ENCODE measurements around the gene IMP3.

Gene IMP3

DNA sequence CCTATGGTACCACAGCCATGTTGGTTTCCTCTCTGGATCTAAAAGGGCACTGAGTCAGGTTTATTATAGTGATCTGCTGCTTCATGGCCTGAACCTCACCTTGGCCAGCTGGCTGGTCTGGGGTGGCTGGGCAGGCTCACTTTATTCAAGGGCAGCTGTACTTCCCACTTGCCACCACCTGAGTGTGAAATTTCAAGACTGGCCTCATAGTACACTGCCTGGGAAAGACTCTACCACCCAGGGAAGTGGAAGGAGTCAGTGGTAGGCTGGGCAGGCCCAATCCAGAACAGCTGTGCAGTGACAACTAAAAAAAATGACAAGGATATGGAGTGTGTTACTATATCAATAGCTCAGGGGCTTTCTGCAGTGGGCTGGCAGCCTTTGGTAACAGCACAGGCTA is 23.3 kb downstream of the IMP3 start:
- no peak for DNase-seq

DNA sequence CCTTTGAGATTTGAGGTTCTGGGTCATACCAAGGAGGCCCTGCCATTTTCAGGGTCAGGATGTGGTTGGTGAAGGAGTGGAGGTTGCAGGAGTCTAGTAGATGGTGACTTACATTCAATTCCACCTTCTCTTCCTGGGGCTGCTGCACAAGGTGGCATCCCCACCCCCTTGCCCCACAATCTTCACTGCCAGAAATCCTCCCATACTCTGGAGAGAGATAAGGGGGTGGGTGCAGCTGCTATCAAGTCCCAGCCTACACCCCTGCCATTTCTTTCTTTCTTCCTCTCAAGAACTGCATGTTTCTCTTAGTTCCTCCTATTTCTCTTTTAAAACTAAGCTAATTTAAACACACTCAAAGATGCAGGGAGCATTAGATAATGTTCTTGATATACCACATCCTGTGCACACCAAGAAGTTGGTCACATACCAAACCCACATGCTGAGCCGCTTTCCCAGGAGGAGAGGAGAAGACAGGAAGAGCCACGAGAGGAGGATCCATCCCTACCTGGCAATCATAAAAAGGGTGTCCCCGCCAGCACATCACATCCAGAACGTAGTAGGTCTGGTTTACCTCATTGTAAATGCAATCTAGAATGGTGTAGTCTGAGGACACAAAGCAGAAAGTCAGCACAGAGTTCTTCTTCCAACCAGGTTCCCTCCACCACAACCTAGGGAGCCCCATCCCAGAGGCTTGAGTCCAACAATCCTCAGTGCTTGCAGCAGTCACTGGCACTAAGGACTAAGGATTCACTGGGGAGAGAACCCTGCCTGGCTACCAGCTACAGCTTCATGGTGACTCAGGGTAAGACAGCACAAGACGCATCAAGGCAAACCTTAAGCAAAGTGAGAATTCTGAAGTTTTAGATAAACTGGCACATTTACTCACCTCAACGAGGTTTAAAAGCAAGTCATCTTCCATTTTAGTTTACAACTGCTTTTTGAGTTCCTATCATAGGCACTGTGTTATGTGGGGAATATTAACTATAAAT is 33.0 kb downstream of the IMP3 start:
- DNase-seq: no peak

DNA sequence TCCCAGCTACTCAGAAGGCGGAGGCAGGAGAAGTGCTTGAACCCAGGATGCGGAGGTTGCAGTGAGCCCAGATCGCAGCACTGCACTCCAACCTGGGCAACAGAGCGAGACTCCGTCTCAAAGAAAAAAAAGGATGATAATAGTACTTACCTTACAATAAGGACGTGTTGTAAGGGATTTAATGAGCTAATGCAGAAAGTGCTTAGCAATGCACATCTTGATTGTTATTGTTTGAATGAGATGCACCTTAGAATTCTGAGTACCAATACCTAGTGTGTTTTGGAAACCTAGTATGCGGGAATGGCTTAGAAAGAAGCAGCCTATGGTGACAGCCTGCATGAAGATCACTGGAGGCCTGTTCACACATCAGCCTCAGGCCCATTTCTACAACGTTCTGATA is 34.0 kb downstream of the IMP3 start:
- DNase-seq: no peak

DNA sequence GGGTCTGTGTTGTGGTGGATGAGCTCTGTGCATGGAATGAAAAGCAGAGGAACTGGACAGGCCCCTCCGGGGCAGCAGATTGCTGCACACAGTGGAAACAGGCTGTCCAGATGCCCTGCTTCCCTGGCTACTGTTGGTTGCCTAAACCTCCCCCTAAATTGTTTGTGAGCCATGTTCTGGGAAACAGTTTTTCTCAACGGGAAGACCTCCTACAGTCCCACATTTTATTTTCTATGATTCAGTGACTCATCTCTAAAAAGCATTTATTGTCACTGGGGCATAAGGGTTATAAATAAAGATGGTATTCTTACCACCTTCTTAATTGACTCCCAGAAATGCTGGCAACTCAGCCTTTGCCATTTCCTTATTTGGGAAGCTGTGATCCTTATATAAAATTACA is 40.6 kb downstream of the IMP3 start:
- no peak for DNase-seq

DNA sequence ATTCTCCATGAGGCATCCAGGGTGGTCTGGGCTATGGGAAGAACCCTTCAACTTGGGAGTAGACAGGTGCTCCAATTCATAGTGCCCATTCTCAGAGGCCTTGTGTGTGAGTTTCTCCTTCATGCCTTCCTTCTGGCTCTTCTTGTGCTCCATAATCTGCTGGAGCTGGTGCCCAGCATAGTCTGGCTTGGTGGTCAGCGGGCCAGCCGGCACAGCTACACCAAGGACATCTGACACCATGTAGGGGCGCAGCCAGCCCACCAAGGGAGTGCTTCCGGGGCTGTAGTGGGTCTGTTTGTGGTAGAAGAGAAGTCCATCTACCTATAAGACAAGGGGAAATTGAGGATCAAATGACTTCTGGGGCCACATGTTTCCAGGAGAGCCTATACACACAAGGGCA is 41.7 kb downstream of the IMP3 start:
- no peak for DNase-seq

DNA sequence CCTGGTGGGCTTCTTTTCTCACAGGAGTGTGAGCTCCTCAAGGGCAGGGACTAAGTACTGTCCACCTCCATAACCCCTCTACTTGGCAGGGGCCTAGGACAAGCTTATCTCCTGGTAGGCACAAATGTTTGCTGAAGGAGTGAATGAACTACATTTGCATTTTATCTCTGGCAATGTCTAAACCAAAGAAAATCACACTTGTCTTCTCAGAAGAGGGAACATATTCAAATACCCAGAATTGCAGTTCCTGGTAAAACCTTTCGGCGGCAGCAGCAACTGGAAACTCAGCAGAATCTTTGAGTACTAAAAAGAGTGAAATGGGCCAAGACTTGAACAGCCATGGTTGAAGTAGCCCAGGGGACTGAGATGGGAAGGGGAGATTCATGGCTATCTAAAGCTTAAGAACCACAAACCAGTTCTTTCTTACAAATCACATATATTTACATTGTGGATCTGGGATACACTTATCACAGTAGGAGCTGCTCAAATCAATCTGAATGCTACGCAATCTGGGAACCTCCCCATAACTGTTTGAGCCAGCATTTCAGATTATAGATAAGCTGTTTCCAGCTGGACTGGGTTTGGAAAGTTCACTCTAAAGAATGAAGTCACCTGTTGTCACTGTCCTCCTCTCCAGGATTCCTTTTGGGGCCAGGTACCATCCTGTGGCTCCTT is 42.2 kb downstream of the IMP3 start:
- DNase-seq: no peak

DNA sequence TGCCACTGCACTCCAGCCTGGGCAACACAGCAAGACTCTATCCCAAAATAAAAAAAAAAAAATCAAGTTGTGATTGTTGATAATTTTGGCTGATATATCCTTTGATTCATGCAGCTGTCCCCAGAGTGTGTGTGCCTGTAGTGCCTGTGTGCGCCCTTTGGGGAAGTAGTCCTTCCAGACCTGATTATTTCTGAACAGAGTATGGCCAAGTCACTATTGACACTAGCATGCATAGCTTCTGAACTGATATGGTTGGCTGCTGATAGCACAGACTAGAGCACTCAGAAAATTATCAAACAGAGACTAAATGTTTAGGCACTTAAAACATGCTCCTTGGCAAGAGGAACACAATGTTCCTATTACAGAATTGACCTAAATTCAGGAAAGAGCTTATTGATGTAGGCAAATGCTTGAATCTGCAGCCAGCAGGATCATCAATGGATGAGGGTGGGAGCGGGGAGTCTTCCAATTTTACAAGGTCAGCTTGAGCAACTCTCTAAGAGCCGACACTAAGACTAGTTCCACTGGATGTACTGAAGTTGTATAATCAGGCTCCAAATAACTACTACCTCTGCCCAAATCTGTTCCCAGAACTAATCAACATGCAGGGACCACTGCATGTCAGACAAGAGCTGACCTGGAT is 43.2 kb downstream of the IMP3 start:
- DNase-seq: no peak

DNA sequence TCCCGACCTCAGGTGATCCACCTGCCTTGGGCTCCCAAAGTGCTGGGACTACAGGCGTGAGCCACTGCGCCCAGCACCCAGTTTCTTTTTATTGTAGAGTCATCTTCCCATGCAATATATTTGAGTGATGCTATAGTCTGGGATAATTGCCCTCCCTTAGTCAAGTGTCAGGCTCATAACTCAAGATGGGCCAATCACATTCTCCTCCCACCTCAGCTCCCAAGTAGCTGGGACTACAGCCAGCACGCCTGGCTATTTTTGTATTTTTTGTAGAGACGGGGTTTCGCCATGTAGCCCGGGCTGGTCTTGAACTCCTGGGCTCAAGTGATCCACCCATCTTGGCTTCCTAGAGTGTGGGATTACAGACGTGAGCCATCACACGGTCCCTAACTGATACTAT is 45.7 kb downstream of the IMP3 start:
- DNase-seq: no peak

DNA sequence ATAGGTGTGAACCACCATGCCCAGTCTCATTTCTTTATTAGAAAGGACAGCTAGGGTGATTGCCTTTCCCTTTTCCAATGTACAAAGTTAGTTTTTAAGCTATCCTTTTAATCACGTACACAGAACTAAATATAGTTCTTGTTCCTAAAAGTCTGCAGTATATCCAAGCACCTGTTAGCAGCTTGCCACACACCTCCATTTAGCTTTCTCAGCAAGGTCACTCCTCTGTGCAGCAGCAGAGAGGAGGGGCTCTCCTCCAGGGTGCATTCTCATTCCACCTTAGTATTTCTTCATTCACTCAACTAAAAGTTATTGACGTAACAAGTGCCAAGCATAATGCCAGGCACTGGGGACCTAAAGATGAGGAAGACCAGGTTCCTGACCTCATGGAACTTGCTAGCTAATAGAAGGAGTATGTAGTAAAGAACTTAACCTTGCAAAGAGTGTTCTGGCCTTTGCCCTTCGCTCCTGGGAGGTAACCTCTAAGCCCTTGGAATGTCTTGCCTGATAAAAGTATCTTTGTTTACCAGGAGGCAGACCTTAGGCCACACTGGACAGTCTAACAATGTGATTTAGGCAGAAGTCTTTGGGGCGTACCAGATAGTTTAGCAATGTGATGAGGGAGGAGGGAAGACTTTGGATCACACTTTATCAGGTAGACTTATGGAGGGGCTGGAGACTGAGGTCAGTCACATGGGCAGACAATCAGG is 48.2 kb downstream of the IMP3 start:
- no peak for DNase-seq

DNA sequence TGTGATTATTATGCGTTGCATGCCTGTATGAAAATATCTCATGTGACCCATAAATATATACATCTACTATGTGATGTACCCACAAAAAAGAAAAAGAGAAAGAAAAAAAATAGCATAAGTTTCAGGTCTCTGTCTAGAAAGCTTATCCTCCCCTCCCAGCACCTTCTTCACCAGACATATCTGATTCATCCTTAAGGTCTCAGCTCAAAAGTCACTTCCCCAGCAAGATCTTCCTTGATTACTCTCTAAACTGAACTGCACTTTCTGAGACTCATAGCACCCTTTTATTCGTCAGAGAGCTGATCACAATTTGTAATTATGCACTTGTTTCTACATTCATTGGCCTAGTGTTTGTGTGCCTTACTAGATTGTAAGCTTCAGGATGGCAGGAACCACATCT is 49.8 kb downstream of the IMP3 start:
- DNase-seq: no peak
